ENCODE results near the gene GYG2.
A peak's percentile ranks its signal among the peaks of the same experiment; 100 is the strongest.

Gene GYG2

GRCh38 chrX:2819345-2820135, 9.2 kb upstream of the GYG2 start:
- peak in 2 of 3 donors; percentile 9 to 16 for DNase-seq

- DNase-seq: no peak
These were observed 8.5 kb upstream of the GYG2 start for GRCh38 chrX:2820136-2820771.

- DNase-seq: no peak
These were observed 4.8 kb upstream of the GYG2 start for GRCh38 chrX:2823795-2824386.

- no peak for DNase-seq
These were observed 3.8 kb upstream of the GYG2 start for GRCh38 chrX:2824886-2825285.

GRCh38 chrX:2828959-2829411, 255 bp downstream of the GYG2 start:
- peak in 2 of 3 donors; percentile 3 to 15 for DNase-seq

- DNase-seq: no peak
These were observed 928 bp downstream of the GYG2 start for GRCh38 chrX:2829469-2830246.

- DNase-seq: no peak
These were observed 2.9 kb downstream of the GYG2 start for GRCh38 chrX:2831471-2832228.

- DNase-seq: no peak
These were observed 9.2 kb downstream of the GYG2 start for GRCh38 chrX:2837961-2838360.

- DNase-seq: no peak
These were observed 12.2 kb downstream of the GYG2 start for GRCh38 chrX:2840961-2841360.

GRCh38 chrX:2841537-2841936, 12.8 kb downstream of the GYG2 start:
- DNase-seq: no peak

- no peak for DNase-seq
These were observed 18.3 kb downstream of the GYG2 start for GRCh38 chrX:2846992-2847391.

GRCh38 chrX:2848871-2849301, 20.2 kb downstream of the GYG2 start:
- DNase-seq: no peak

- no peak for DNase-seq
These were observed 26.2 kb downstream of the GYG2 start for GRCh38 chrX:2854918-2855317.

GRCh38 chrX:2855761-2856160, 27.0 kb downstream of the GYG2 start:
- DNase-seq: no peak

- DNase-seq: no peak
These were observed 28.8 kb downstream of the GYG2 start for GRCh38 chrX:2857566-2857965.

- DNase-seq: no peak
These were observed 30.6 kb downstream of the GYG2 start for GRCh38 chrX:2859197-2859797.

- no peak for DNase-seq
These were observed 33.7 kb downstream of the GYG2 start for GRCh38 chrX:2862404-2862803.

GRCh38 chrX:2863646-2864045, 34.9 kb downstream of the GYG2 start:
- DNase-seq: no peak

- DNase-seq: no peak
These were observed 38.5 kb downstream of the GYG2 start for GRCh38 chrX:2867206-2867605.

- no peak for DNase-seq
These were observed 41.9 kb downstream of the GYG2 start for GRCh38 chrX:2870650-2871049.

- no peak for DNase-seq
These were observed 43.1 kb downstream of the GYG2 start for GRCh38 chrX:2871831-2872230.

GRCh38 chrX:2872671-2873277, 44.0 kb downstream of the GYG2 start:
- no peak for DNase-seq
